GM19468 (cell line): ENCODE measurements around the gene SPAG6.

Experiments
- ATAC-seq: cut with Tn5 transposase; IDR thresholded peaks from one replicate; pipeline ENCODE4 v1.9.1; 2021; ENCODE audit warnings: mild to moderate bottlenecking, moderate library complexity, moderate number of reproducible peaks; ENCODE audit not compliant: unreplicated experiment; ENCODE audit errors: extremely low read depth

Gene SPAG6

DNA sequence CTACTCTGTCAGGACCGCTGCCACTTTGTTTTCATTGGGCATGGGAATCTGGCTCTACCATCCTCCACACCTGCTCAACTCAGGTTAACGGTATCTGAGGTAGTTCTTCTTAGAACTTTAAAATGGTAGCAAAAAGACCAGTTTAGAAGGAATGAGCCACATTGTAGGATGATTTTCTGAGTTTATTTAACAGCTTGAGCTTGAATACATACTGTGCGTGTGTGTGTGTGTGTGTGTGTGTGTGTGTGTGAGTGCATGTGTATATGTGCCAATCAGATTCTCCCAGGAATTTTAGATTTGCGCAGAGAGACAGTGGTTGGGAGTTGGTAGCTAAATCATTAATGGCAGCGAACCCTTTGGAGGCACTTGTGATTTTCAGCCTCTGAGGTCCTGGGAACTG is 81.4 kb downstream of the SPAG6 start:
- no peak for ATAC-seq

DNA sequence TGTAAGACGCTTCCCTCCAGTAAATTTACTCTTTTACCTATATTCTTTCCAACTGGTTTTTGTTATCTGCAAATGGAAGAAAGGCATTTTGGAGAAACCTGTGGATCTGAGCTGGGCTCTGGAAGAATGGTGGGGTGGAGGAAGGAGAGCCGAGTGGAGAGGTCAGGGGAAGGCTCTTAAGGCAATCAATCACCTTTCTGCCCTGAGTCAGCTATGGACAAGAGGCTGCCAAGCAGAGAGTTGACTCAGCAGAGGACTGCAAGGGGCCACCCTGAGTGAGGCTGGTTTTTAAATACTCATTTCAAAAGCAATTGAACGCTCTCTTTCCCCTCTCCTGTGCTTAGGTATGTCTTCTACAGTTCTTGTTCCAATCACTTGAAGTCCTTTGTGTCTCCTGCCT is 81.8 kb downstream of the SPAG6 start:
- no peak for ATAC-seq

DNA sequence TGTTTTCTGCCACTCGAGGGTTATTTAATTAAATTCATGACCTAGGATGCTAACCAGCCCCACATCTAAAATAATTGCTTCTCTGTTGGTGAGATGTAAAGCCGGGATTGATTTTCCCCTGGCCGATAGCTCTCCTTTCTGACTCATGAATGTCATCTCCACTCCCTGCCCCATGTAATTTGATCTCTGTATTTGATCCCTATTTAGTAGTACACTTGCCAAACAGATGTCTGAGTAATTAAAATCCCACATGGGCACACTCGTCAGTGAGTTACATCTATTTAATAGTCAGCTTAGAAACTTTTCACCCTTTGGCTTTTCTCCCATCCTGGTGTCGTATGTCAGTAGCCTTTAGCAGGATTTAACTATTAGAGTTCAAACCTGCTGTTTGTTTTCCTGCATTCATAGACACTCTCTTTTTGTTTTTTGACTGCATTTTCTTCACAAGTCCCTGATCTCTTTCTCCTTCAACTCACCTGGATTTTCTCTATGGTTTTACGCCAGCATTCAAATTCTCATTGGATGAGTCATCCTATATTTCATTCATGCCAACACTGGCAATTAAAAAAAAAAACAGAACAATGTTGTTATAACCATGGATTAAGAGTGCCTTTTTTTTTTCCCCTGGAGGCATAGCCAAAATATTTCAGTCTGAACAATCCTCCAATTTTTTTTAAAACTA is 82.7 kb downstream of the SPAG6 start:
- ATAC-seq = no peak

DNA sequence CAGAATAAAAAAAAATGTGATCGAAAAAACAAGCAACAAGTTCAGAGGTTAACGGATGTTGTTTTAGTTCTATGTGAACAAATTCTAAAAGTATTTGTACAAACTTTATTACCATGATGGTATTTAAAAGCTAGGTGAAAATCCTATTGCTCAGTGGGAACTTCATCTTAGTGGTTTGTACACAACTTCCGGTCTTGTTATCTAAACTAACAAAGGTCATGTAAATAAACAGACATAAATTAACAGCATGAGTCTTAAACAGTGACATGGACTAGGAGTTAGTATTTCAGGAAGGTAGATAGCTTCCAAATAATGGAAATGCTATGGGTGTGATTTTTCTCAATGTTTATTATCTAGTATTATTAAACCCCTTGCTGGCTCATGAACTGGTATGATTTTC is 83.8 kb downstream of the SPAG6 start:
- no peak for ATAC-seq

DNA sequence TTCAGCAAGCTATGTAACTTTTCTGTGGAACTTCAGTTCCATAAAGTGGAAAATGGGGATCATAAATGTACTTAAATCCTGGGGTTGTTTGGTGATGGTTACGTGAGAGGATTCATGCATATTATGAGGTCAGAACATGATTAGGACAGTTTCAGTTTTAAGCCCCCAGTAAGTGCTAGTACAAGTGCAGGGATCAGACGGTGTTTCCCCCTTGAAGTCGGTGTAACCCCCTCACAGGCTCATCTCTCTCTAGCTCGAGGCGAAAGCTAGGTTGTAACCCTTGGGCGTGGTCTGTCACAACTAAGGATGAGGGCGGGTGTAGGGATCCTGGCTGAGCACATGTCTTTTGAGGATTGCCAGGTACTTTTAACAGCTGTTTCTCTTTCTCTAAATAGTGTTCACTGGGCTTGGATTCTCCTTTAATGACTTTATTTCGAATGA is 84.7 kb downstream of the SPAG6 start:
- ATAC-seq = no peak

DNA sequence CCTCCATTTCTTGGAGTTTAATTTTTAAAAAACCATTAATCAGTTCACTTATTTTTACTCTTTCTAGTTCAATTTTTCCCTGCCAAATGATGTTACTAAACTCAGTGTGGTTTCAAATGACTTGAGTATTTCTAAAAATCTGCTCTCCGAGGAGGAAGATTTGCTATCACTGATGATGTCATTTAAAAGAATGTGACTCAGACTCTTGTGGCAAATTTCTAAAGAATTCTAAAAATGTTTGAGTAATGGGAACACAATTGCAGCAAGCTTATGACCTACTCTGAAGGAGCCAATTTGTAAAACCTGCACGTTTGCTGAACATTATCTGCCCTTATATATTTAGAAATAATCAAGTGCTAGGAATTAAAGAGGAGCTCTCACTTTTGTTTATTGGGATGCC is 88.6 kb downstream of the SPAG6 start:
- ATAC-seq = no peak

DNA sequence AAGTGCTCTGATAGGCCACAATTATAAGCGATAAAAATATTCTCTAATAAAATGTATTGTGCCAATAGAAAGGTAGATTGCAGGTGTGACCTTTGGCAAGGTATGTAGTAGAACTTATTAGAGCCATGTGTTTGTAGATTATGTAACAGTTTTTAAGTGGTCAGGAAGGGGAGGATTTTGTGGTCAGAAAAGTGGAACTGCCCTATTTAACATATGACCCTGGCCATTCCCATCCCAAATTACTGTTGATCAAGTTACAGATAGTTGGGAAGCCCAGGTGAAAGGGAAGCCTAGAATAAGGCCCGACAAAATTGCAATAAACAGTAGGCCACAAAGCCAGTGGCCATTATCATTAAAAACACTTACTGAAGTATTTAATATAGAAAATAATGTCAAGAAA is 89.2 kb downstream of the SPAG6 start:
- ATAC-seq = no peak

DNA sequence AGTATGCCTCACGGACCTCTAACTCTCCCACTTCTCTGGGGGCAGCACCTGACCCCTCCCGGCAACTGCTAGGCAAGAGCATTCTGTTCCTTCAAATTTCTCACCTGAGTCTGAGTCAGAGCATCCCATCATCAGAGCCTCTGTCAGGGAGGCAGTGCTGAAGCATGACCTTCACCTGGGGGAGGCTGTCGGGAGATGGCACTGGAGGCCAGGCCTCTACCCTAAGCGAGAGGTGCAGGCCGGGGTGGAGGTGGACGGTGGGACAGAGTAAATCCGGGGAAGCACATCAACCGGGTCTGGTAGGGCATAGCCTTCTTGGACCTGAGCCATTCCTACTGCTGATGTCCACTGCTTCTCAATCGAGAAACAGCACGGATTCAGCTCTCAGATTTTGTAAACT is 90.4 kb downstream of the SPAG6 start:
- ATAC-seq = no peak

DNA sequence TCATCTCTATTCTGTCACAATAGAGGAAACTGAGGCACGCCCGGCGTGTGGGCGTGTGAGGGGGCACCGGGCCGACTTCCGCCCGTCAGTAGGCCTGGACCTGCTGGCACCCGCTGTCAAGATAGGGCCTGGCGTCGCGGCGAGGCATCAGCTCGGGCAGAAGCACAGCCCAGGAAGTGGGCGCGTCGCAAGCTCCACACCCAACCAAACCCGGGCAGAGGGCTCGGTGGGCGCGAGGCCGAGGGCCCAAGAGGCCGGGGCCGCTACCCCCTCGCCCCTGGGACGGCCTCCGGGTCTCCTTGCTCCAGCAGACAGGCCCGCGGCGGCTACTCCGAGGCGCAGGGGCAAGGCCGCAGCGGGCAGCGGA is 91.2 kb downstream of the SPAG6 start:
- ATAC-seq = peak; percentile 8

DNA sequence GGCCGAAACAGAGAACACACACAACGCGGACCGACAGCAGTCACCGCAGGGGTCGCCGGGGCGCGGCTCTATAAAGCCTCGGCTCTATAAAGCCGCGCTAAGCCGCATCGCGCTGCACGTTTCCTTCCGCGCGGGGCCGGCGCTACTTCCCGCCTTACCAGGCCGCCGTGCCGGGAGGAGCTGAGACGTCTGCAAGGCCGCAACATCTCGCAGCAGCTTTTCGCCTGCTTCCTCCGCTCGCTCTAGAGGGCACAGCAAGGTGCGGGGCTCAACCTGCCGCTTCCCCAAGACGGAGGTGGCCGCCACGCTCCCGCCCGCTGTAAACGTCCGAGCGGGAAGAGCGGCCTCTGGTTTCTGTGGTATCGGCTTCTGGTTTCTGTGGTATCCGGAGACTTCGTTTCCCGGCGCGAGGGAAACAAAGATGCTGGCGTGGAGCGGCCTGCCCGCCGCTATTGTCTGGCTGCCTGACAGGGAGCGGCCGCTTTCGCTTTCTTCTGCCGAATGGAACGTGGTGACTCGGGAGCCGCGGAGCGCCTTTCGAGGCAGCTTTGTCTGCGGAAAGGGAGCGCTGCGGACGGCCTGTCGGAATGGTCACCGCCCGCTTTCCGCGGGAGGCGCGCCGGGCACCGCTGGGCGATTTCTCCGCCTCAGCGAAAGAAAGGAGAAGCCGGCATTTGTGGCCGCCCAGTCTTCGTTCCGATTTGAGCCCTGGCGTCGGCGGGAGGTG is 91.8 kb downstream of the SPAG6 start:
- ATAC-seq = peak; percentile 77

DNA sequence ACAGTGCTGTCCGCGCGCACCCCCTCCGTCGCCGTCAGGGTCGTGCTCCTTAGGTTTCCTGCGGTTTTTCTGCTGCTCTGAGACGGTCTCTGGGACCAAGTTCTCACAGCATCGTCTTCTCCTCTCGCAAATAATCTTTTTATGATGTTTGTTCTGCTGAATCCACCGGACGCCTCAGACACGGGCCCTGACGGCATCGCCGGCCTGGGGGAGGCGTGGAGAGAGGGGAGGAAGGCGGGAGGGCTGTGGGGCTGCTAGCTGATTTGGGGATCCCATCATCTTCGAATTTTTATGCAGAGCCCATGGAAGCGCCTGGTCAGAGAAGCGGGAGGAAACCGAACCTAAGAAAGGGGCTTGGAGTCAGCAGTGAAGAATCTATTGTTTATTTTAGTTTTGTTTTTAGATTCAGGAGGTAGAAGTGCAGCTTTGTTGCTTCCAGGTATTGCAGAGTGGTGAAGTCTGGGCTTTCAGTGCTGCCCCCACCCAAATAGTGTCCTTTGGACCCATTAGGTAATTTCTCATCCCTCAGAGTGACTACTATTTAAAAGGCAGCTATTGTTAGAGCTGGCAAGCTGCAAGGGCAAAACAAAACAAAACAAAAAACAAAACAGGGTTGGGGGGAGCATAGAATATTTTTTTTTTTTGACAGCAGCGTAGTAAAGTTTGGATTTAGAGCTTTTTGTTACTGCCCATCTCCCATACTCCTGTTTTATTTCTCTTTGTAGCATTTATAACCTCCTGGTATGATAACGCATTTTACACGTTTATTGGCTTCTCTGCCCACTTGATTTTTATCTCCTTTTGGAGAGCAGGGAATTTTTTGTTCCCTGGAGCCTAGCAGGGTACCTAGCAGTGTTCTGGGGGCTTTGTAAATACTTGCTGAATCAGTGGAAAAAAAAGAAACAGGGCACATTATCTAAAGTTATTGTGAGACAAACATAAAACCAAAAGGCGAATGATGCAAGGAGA is 92.6 kb downstream of the SPAG6 start:
- no peak for ATAC-seq

DNA sequence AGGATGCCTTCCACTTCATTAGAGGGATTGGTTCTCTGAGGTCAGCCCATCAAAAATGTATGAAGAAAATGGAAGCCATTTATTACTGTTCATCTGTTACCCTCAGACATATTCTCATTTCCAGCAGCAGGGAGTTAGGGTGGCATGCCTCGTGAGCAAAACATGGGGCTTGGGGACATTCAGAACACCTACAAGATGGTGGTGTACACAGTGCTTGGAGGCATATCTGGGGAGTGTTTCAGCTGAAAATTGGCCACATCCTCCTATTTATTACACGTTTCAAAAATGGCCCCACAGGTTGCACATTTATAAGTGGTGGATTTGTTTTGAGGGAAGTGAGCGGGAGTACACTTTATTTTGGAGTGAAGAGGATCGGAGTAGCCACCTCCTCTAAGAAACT is 93.4 kb downstream of the SPAG6 start:
- ATAC-seq = no peak

DNA sequence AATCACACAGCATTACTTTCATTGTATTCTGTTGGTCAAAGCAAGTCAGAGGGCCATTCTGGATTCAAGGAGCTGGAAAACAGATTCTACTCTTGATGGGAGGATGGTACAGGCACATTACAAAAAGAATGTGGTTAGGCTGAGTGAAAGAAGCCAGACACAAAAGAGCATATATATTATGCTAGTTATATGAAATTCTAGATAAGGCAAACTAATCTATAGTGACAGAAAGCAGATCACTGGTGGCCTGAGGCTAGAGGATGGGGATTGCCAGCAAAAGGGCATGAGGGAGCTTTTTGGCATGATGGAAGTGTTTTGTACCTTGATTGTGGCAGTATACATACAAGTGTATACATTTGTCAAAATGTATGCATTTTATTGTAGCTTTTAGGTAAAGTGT is 96.8 kb downstream of the SPAG6 start:
- no peak for ATAC-seq

DNA sequence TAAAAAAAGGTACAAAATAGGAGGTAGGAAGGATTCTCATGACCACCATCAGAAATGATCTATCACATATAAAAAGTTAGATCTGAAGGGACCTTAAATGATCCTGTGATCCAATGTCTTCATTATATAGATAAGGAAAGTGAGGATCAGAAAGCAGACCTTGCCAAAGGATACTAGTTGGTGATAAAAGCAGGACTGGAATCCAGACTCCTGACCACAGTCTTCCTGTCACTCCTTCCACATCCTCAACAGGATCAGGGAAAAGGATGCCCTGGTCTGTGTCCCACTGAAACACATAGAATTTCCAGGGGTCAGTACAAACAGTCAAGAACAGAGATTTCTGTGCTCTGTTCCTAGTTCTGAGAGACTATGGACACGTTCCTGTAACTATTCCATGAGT is 97.2 kb downstream of the SPAG6 start:
- ATAC-seq = no peak

DNA sequence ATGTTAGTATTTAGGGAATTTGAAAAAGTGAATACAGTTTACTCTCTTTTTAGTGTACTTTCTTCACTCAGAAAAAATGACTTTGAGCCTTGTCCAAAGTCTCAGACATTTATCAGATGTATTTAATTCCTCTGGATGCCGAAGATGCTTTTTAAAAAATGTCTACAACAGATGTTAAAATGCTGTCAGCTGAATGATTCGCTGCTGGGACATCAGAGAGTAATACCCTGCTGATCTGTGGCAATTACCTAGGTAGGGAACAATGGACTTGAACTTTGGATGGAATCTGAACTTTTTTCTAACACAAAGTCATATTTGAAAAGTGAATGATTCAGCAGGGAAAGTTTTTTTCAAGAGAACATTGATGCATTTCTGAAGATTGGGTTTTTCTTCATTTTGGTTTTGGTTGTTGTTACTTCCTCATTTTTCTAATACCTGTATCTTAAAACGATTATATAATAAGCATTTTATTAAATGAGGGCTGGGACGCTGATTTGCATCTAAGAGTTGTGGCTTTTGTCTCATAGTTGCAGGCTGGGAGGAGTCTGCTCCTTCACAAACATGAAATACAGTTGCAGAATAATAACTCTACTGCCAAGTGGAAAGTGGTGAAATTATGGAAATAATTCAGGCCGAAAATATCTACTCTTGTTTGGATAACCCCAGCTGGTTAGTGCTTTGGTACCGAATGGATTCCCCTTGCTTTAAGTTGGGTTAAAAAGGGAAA is 98.0 kb downstream of the SPAG6 start:
- ATAC-seq = no peak

DNA sequence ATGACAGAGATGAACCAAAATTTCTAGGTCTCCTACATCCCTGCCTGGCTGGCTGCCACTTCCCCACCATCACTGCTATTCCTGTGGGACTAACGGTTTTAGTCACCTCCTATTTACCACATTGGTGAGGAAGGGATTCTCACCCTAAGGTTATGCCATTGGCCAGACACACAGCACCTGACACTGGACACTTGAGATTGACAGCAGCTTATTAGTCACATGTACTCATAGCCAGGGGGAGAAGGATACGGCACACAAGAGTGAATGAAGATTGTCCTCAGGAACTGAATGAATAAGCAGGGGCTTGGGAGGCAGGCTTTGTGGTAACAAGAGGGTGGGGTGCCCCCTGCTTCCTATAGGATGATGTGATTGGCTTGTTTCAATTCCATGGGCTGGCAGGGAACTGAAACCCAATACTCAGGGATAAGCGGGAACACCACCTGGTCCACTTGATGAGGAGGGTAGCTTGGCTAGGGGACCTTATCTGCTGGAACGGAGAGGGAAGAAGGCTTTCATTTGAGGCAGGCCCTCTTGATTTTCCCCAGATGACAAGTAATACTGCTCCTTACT is 99.0 kb downstream of the SPAG6 start:
- ATAC-seq = no peak

DNA sequence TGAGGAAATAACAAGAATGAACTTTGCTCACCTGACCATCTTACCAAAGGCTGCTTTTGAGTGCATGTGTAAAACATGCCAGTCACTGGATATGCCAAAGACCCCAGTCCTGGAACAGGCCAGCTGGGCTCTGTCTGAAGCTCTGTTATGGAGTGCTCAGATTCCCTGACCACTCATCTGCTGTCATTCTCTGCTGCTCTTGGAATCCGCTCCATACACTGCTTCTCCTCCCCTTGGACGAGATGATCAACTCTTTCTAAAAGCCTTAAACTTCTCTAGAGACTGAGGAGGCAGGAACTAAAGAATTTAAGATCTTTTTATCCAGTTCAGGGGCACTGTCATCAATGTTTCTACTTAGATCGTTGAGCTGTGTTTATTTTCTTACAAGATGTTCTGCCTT is 100.2 kb downstream of the SPAG6 start:
- ATAC-seq = no peak

DNA sequence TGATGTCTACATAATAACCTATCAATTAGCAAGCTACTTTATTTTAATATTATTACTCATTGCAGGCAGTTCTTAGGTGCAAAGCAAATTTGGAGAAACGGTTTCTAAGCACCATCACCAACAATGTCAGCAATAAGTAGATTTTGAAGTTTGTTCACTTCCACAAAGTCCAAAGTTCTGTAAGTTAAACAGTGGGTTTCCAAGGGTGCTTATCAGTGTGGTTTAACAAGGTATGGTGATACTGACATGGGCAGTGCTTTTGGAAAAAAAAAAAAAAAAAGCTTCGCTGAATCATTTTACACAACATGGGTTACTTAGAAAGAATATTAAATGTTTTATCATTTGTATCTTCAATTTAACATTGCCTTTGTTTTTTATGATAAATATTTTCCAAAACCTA is 101.8 kb downstream of the SPAG6 start:
- ATAC-seq = no peak

DNA sequence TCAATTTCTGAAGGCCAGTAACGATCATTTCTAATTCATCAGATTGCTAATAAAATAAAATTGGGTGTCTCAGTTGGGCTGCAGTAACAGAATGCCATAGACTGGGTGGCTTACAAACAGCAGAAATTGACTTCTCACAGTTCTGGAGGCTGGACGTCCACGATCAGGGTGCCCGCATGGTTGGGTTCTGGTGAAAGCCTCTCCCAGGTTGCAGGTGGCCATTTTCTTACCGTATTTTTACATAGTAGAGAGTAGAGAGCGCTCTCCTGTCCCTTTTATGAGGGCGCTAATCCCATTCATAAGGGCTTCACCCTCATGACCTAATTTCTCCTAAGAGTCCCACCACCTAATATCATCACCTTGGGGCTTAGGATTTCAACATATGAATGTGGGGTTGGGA is 106.0 kb downstream of the SPAG6 start:
- ATAC-seq = no peak

DNA sequence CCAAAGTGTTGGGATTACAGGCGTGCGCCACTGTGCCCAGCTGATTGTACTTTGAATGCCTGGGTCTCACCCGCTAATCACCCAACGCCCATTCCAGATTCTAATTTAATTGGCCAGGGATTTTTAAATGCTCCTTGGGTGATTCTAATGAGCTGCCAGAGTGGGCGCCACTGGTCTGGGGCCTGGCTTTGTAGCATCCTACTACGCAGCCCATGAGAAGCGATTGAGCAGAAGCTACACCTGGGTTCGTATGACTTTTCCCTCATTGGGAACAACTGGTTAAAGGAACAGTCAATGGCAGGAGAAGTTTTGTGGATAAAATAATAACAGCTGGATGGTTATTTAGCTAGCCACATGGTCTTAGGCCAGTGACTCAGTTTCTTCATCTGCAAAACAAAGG is 108.0 kb downstream of the SPAG6 start:
- ATAC-seq = no peak
